Measurements from ENCODE around the gene ACADVL. TPM values are rescaled to one million over a fixed set of nuclear protein-coding genes. Genes with fewer than 3 reads are reported as not detected.

ACADVL gene
- total RNA-seq, 1 donor: 191 TPM

DNA sequence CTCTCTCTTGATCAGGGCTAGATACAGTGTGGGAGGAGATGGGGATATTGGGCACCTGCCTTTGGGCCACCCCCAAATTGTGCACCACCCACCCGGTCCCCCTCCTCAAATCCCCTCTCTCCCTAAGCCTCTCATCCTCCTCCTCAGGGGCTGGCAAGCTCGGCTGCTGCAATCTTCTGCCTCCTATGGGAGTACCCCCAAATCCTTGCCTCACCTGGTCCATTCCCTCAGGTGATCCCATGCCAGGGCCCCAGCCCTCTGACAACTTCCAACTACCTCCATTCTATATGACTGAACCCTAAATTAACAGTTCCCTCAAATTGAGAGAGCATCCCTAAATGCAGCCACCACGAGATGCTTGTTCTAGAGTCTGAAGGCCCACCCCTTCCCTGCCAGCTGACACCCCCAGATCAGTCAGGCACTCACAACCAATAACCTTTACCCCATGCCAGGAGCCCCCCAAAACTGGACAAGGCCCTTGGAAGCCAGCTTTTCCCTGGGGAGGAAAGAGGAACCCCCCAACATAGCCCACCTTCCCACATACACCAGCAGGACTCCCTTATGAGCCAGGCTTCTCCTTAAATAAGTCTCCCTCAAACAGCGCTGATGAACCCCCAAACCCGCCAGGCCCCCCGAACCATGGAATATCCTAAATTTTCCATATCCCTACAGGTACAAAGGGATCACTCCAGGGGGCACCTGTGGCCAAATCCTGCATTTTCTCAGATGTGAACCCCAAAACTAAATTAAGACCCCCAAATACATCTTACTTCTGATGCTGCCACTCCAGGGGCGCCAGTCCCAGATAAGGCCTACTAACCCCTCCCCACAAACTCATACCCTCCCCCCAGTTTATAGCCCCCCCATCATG lies 3.3 kb upstream of the ACADVL start:
- no peak for DNase-seq (ENCODE audit: low read depth in 2 of 3, low spot score in 2 of 3)

DNA sequence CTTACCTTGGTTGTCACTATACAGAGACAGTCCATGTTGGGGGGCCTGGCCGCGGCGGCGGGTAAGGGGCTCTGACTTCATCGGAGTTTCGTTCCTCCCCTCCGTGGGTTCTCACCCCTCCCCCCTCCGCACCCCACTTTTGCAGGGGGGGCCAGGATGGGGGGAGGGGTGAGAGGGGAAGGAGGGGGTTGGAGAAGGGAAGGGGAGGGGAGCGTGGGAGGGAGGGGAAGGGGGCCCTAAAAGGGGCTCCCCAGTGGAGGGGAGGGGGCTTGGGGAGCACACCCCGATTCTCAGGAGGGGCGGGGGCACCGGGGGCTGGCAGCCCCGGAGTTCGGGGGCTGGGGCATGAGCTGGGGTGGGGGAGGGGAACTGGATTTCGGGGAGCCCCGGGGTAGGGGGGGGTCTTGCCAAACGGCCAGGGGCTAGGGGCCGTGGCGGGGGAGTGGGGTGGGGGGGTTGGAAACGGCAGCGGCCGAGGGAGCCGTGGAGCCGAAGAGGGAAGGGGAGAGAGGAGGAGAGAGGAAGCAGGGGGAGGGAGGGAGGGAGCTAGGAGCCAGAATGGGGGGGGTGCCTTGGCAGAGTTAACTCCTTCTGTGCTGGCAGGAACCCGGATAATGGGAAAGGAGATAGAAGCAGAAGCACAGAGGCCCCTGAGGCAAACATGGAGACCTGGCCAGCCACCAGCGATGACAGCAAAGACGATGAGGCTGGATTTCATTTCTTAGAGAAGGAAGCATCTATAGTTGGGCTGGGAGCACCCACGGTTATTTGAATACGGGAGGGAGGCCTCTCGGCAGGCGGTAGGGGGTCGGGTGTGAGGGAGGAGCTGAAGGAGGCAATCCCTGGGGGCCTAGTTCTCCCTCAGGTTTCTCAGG lies 2.4 kb upstream of the ACADVL start:
- DNase-seq (ENCODE audit: low read depth in 2 of 3, low spot score in 2 of 3): peak in 1 of 3 donors; percentile 75

DNA sequence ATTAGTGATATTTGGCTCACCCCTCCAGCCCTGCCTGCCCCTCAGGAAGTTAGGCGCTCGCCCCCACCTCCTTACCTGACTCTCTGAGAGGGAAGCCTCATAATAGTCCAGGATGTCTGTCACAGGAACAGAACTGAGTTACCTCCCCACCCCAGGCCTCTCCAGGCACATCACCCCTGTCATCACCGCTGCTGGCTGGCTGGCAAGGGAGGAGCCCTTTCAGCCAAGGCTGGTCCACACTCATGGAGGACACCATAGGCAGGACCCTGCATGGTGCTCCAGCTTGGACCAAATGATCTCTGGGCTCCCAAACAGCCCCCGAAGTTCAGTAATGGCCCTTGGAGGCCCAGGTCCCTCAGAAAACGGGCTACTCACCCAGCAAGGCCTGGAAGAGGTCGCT lies 1.6 kb upstream of the ACADVL start:
- DNase-seq (ENCODE audit: low read depth in 2 of 3, low spot score in 2 of 3): no peak

DNA sequence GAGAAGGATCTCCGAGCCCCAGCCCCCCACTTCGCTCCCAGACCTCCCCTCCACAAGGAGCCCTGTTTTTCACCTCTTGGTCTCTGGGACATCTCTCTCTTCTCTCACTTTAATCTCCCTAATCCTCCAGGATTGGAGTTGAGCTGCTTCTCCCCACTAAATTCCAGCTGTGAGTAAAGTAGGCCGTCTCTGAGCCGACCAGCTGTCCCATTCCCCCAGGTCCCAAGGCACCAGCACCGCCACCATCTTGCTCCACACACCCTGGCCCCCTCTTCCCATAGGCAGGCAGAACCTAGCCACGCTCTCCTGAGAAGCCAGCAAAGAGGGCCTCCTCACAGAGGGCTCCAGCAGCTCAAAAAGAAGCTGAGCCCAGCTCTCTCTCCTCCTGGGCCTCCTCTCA lies 980 bp upstream of the ACADVL start:
- DNase-seq (ENCODE audit: low read depth in 2 of 3, low spot score in 2 of 3): no peak

DNA sequence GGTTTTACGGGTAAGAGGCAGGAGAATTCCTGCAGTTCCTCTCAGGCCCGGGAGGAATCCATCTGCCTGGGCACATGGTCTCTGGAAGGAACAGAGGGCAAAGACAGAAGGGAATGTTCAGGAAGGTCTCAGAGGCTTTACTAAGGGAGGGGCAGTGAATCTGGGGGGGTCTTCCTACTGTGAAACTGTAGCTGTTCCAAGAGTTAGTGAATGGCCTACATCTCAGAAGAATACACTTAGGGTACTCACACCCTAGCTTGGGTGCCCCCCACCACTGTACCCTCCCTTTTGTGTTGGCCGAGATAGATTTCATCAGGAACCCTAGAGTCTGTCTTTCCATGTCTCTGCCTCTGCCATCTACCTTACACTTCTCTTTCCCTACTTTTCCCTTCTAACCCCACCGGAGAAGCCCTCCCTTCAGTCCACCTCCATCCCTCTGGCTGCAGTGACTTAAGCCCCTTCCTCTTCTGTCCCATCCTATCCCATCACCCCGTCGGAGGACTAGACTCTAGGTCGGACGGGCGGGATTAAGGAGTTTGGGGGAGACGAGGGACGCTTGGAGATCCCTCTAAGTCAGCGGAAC lies 418 bp upstream of the ACADVL start:
- no peak for DNase-seq (ENCODE audit: low read depth in 2 of 3, low spot score in 2 of 3)

DNA sequence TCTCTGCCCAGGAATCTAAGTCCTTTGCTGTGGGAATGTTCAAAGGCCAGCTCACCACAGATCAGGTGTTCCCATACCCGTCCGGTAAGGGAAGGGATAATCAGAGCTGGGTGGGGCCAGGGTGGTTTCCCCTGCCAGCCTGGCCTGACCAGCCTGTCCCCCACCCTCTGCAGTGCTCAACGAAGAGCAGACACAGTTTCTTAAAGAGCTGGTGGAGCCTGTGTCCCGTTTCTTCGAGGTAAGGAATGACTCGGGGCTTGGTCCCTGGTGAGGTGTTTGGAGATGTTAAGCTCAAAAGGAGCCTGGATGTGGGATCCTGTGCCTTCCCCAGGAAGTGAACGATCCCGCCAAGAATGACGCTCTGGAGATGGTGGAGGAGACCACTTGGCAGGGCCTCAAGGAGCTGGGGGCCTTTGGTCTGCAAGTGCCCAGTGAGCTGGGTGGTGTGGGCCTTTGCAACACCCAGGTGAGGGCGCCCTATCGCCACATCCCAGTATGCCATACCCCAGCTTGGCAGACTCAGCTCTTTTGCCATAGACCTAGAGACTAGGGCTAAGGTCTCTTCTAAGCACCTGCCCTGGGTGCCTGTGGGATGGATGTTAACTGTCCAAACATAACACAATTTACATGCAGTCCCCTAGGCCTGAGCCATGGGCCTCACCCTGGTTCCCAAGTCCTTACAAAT lies 997 bp downstream of the ACADVL start:
- peak in 1 of 3 donors; percentile 74 for DNase-seq (ENCODE audit: low read depth in 2 of 3, low spot score in 2 of 3)

DNA sequence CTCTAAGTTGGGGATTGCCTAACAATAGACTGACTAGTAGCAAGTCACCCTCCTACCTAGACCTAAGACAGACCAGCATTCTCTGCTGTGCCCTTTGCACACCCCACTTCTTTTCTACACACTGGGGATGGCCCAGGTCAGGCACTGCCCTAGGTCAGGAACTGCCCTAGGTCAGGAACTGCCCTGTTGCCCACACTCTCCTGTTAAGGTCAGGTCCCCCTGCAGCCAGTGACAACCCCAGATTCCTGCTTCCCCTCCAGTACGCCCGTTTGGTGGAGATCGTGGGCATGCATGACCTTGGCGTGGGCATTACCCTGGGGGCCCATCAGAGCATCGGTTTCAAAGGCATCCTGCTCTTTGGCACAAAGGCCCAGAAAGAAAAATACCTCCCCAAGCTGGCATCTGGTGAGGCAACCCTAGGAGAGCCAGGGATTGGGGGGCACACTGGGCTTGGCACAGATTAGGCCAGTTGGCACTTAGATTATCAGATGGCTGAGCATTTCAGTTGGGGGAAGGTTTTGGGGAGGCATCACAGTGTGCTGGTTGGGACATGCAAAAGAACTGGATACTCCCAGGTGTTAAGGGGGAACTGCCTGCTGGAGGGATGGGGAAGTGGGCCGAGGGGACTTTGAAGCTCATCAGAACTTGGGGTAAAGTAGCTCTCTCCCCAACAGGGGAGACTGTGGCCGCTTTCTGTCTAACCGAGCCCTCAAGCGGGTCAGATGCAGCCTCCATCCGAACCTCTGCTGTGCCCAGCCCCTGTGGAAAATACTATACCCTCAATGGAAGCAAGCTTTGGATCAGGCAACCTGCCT lies 1.7 kb downstream of the ACADVL start:
- DNase-seq (ENCODE audit: low read depth in 2 of 3, low spot score in 2 of 3): no peak

DNA sequence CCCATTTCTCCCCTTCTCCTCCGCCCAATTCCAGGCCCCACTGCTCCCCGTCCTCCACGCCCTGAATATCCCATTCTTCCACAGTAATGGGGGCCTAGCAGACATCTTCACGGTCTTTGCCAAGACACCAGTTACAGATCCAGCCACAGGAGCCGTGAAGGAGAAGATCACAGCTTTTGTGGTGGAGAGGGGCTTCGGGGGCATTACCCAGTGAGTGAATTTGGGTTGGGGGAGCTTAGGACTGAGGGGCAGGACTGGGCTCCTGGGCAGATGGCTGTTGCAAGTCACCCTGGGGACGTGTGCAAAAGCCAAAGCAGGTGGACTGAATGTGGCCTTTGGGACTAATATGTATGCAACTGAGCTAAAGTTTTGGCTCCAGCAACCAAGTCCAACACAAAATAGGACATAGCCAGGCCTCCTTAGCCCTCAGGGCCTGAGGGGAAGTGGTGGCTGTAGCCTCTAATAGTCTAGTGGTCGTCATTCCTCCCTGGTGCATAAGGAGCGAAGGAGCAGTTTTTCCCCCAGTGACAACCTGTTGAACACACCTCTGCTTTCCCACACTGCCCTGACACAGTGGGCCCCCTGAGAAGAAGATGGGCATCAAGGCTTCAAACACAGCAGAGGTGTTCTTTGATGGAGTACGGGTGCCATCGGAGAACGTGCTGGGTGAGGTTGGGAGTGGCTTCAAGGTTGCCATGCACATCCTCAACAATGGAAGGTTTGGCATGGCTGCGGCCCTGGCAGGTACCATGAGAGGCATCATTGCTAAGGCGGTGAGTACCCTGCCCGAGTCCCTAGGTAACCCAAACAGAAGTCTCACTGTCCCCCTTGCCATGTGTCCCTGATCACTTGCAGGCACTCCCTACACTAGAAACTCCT lies 2.6 kb downstream of the ACADVL start:
- DNase-seq (ENCODE audit: low read depth in 2 of 3, low spot score in 2 of 3): no peak

DNA sequence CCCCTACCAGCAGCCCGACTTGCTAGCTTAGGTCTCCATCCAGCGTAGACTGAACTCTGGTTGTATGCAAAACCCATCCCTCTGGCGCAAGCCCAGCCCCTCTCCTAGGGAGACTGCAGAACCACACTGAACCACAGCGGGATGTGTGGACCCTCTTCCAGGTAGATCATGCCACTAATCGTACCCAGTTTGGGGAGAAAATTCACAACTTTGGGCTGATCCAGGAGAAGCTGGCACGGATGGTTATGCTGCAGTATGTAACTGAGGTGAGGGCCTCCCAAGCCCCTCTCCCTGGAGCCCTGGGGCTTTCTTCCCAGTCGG lies 3.2 kb downstream of the ACADVL start:
- no peak for DNase-seq (ENCODE audit: low read depth in 2 of 3, low spot score in 2 of 3)

DNA sequence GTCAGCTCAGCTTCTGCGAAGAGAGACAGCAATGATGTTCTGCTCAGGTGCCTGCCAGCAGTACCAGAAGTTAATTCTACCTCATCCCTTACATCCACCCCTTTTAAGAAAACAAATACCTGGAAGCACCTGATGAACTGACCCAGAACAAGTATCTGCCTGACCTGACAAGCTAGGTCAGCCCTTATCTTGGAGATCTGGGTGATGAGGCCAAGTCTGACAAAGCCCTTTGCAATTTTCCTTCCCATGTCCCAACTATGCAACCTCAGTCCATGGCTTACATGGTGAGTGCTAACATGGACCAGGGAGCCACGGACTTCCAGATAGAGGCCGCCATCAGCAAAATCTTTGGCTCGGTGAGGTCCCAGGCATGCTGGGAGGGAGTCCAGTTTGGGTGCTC lies 3.6 kb downstream of the ACADVL start:
- no peak for DNase-seq (ENCODE audit: low read depth in 2 of 3, low spot score in 2 of 3)

DNA sequence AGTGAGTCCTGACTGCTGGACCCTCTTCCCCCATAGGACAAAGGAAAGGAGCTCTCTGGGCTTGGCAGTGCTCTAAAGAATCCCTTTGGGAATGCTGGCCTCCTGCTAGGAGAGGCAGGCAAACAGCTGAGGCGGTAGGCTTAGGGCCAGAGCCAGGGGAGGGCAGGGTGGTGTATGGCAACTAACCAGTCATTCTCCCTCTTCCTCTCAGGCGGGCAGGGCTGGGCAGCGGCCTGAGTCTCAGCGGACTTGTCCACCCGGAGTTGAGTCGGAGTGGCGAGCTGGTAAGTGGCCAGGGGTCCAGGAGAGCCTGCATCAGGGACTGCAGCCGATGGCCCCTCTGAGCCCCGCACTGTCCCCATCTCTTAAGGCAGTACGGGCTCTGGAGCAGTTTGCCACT lies 4.4 kb downstream of the ACADVL start:
- DNase-seq (ENCODE audit: low read depth in 2 of 3, low spot score in 2 of 3): no peak

DNA sequence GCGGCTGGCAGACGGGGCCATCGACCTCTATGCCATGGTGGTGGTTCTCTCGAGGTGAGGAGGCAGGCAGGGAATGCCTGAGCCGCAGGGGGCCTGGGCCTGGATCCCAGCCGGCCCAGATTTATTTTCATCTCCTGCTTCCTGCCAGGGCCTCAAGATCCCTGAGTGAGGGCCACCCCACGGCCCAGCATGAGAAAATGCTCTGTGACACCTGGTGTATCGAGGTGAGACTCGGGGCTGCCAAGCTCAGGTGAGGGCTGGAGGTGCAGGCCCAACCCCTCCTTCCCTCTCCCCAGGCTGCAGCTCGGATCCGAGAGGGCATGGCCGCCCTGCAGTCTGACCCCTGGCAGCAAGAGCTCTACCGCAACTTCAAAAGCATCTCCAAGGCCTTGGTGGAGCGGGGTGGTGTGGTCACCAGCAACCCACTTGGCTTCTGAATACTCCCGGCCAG lies 4.9 kb downstream of the ACADVL start:
- DNase-seq (ENCODE audit: low read depth in 2 of 3, low spot score in 2 of 3): no peak

DNA sequence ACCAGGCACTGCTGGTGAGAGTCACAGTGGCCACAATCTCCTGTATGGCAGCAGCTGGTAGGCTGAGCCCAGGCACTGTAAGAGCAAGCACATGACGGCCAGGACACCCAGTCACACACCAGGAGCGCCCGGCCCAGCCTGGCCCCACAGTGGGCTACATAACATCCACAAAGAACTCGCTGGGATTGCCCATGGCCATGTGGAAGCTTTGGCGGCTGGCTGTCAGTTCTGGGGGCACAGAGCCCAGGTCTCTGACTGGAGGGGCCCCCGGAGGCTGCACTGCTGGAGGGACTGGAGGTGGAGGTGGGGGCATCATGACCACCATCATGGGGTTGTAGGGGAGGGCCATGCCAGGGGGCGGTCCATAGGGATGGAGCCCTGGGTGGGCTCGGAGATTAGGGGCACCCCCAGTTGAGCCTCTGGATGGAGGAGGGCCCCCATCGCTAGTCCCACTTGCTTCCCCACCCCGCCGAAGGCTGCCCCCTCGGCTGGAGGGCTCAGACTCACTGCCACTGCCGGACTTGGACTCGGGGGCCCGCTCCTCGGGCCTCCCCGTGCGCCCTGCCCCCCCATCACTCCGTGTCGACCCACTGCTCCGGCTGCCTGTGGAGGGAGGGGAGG lies 6.1 kb downstream of the ACADVL start:
- DNase-seq (ENCODE audit: low read depth in 2 of 3, low spot score in 2 of 3): no peak

DNA sequence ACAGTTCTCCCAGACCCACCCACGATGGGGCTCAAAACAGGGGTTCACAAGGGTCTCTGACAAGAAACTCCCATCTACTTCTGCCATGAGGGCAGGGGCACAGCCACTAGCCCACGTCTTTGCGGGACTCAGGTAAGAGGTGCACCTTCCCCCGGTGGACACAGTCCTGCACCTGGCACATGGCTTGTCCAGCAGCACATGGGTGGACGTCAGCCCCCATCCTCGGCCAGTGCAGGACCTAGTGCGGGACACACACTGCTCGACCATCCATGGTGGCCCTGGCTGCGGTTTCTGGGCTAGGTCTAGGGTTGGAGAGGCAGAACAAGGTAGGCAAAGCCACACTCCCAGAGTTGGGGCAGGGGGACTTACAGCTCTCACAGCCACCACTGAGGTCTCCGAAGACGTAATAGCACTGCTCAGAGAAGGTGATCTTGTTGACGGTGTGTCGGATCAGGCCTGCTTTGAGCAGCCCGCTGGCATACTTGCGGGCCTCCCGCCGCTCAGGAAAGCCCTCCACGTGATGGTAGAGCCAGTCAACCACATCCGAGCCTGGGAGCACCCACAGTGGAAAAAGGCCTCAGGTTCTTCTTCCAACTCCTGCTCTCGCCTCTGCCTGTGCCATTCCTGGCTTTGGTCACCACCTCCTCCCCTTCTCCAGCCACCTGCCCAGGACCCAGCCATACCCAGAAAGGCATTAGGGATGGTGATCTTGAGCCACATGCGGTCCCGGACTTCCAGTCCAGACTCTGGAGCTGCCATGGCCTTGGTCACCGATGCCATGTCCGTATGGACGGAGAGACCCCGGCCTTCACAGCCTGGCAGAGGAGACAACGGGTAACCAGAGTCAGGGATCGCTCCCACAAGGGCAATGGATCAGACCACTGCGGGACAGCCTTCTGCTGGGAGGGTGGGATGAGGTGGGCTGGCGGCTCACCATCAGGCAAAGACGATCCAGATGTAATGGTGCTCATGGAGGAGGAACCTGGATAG lies 7.3 kb downstream of the ACADVL start:
- DNase-seq (ENCODE audit: low read depth in 2 of 3, low spot score in 2 of 3): no peak

DNA sequence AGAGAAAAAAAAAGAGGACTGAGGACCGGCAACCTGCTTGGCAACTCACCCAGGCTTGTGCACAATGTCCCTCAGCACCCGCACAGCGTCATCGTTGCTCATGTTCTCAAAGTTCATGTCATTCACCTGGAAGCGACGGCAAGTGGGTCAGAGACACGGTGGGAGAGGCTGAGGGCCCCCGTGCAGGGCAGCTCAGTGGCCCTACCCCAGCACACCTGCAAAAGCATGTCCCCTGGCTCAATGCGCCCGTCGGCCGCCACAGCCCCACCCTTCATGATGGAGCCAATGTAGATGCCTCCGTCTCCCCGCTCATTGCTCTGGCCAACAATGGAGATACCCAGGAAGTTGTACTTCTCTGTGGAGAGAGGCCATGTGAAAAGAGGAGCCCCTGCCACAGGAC lies 9.2 kb downstream of the ACADVL start:
- no peak for DNase-seq (ENCODE audit: low read depth in 2 of 3, low spot score in 2 of 3)

DNA sequence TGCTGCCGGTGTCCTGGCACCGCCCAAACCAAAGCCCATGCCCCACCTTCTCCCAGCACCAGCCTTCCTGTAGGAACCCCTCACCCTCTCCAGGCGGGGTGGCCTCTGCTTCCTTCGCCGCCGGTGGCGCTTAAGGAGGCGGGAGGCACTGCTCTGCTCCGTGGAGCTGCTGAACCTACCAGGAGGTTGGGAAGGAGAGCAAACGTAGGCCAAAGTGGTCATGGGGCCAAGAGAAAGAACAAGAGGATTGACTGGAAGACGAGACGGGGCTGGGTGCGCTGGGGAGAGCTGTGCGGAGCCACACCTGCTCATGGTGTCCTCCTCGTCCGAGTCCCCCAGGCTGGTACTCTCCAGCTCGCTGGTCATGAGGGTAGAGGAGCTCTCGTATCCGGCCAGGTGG lies 9.8 kb downstream of the ACADVL start:
- DNase-seq (ENCODE audit: low read depth in 2 of 3, low spot score in 2 of 3): no peak

DNA sequence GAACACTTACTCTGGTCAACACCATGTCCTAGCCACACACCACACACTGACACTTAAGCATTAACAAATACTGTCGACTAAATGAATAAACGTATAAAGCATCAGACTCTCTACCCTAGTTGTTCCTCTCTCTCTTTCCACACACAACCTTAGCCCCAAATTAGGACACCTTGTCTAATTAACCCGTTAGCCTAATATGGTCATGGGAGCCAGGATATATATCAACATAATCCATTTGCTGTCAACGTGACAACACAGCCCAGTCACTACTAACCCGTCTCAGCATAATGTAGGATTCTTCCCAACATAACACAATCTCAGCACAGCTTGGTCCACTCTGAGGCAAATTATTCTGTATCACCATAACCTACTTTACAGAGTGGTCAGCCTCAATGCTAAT lies 12.4 kb downstream of the ACADVL start:
- DNase-seq (ENCODE audit: low read depth in 2 of 3, low spot score in 2 of 3): no peak

DNA sequence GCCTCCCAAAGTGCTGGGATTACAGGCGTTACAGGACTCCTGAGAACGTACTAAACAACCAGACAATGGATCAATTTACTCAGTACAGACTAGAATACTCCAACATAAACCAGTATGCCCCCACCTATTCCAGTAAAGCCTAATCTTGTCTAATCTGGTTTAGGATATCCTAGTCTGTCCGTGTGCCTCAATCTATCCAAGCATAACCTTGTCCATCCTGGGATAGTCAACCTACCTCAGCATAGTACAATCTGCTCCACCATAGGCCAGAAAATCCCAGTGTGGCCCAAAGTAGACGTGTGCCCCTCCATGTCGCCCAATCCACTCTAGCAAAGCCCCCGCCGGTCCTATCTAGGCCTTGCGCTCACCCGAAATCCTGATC lies 14.0 kb downstream of the ACADVL start:
- DNase-seq (ENCODE audit: low read depth in 2 of 3, low spot score in 2 of 3): peak in 1 of 3 donors; percentile 59

Measured in hematopoietic multipotent progenitor cell (in vitro differentiated cells).